Measurements from ENCODE around the gene UBE2G1. TPM values are rescaled to one million over a fixed set of nuclear protein-coding genes. Genes with fewer than 3 reads are reported as not detected.

Gene UBE2G1
- total and polyA plus RNA-seq, 4 experiments from 2014 or later: 56.9 to 69.4 (median 62.0) TPM

GRCh38 chr17:4241535-4241934 lies 124.9 kb downstream of the UBE2G1 start:
- Mint-ChIP-seq H3K9me3 (no peaks in the 10 kb centered on the region), H3K4me1 (peaks cover 4 to 21% (median 14%) of the 10 kb centered on the region in 4 donors), H3K36me3 (peaks cover 20 to 35% of the 10 kb centered on the region in 2 donors), H3K27ac (no peak overlapping the region), H3K27me3 (no peaks in the 10 kb centered on the region), H3K4me3 (no peak overlapping the region)
- POLR2A ChIA-PET (ENCODE audit: partially characterized antibody): interaction anchor here (0.9 kb wide), 1 partner anchor 120 kb away, joined by 3 read pairs; no protein-coding TSS in a partner anchor
- Histone ChIP-seq H3K27ac (ENCODE audit: low read depth, low read length) (no peak overlapping the region), H3K4me3 (ENCODE audit: low read length in 2 of 2) (no peak overlapping the region), H3K4me1 (ENCODE audit: insufficient read depth, low read length) (peaks cover under 1% of the 10 kb centered on the region), H3K36me3 (ENCODE audit: insufficient read depth, low read length) (peaks cover 31% of the 10 kb centered on the region), H3K9me3 (ENCODE audit: control insufficient read depth in 1 of 2, low read length in 2 of 2) (no peaks in the 10 kb centered on the region), H3K27me3 (ENCODE audit: insufficient read depth, low read length) (no peaks in the 10 kb centered on the region)
- CTCF ChIA-PET (ENCODE audit: partially characterized antibody): interaction anchor here (1.0 to 4.0 kb wide), 4 partner anchors 8 to 26 kb away, joined by 3 to 16 read pairs (median 4); no protein-coding TSS in a partner anchor
- DNase-seq: no peak
- intact Hi-C loops (cut with micrococcal nuclease): no loop called here

GRCh38 chr17:4236456-4236855 lies 130.0 kb downstream of the UBE2G1 start:
- Histone ChIP-seq H3K4me1 (ENCODE audit: insufficient read depth, low read length) (peaks cover 21% of the 10 kb centered on the region), H3K4me3 (ENCODE audit: low read length in 2 of 2) (no peak overlapping the region), H3K9me3 (ENCODE audit: control insufficient read depth in 1 of 2, low read length in 2 of 2) (no peaks in the 10 kb centered on the region), H3K27me3 (ENCODE audit: insufficient read depth, low read length) (no peaks in the 10 kb centered on the region), H3K27ac (ENCODE audit: low read depth, low read length) (no peak overlapping the region), H3K36me3 (ENCODE audit: insufficient read depth, low read length) (peaks cover 31% of the 10 kb centered on the region)
- H3K9me3 Mint-ChIP-seq: no peaks in the 10 kb centered on the region
- ChIA-PET CTCF (ENCODE audit: partially characterized antibody) (no interaction called here), POLR2A (ENCODE audit: partially characterized antibody) (no interaction called here)
- peaks cover 31 to 48% of the 10 kb centered on the region in 2 donors for H3K36me3 Mint-ChIP-seq
- H3K4me3 Mint-ChIP-seq: no peak overlapping the region
- H3K27ac Mint-ChIP-seq: no peak overlapping the region
- peaks cover 14 to 31% (median 19%) of the 10 kb centered on the region in 4 donors for H3K4me1 Mint-ChIP-seq
- intact Hi-C loops (cut with micrococcal nuclease): no loop called here
- no peaks in the 10 kb centered on the region for H3K27me3 Mint-ChIP-seq
- no peak for DNase-seq

- peaks cover 23% of the 10 kb centered on the region for H3K36me3 ChIP-seq (ENCODE audit: insufficient read depth, low read length)
- peak overlapping the region in 1 of 7 donors; percentile 3 for H3K27ac Mint-ChIP-seq
- H3K9me3 Mint-ChIP-seq: no peaks in the 10 kb centered on the region
- ChIA-PET POLR2A (ENCODE audit: partially characterized antibody) (interaction anchor here (0.6 kb wide), 1 partner anchor 17 kb away, joined by 4 read pairs; no protein-coding TSS in a partner anchor), CTCF (ENCODE audit: partially characterized antibody) (interaction anchor here (2.0 kb wide), 1 partner anchor 11 kb away, joined by 4 read pairs; no protein-coding TSS in a partner anchor)
- H3K27me3 Mint-ChIP-seq: no peaks in the 10 kb centered on the region
- no peaks in the 10 kb centered on the region for H3K9me3 ChIP-seq (ENCODE audit: control insufficient read depth in 1 of 2, low read length in 2 of 2)
- H3K4me3 ChIP-seq (ENCODE audit: low read length in 2 of 2): no peak overlapping the region
- DNase-seq: no peak
- no peak overlapping the region for H3K27ac ChIP-seq (ENCODE audit: low read depth, low read length)
- peaks cover 21% of the 10 kb centered on the region for H3K4me1 ChIP-seq (ENCODE audit: insufficient read depth, low read length)
- H3K27me3 ChIP-seq (ENCODE audit: insufficient read depth, low read length): no peaks in the 10 kb centered on the region
- H3K4me3 Mint-ChIP-seq: no peak overlapping the region
- intact Hi-C loops (cut with micrococcal nuclease): no loop called here
- peaks cover 14 to 28% (median 18%) of the 10 kb centered on the region in 4 donors for H3K4me1 Mint-ChIP-seq
- peaks cover 33 to 48% of the 10 kb centered on the region in 2 donors for H3K36me3 Mint-ChIP-seq
Observed at GRCh38 chr17:4235372-4236279, 130.8 kb downstream of the UBE2G1 start.

- no peak overlapping the region for H3K4me3 Mint-ChIP-seq
- DNase-seq: no peak
- ChIA-PET CTCF (ENCODE audit: partially characterized antibody) (interaction anchor here (0.9 to 2.0 kb wide), 3 partner anchors 10 to 127 kb away, joined by 3 to 4 read pairs (median 3); no protein-coding TSS in a partner anchor), POLR2A (ENCODE audit: partially characterized antibody) (no interaction called here)
- peaks cover 40 to 49% of the 10 kb centered on the region in 2 donors for H3K36me3 Mint-ChIP-seq
- no peak overlapping the region for H3K27ac Mint-ChIP-seq
- Histone ChIP-seq H3K4me3 (ENCODE audit: low read length in 2 of 2) (no peak overlapping the region), H3K27ac (ENCODE audit: low read depth, low read length) (no peak overlapping the region), H3K27me3 (ENCODE audit: insufficient read depth, low read length) (no peaks in the 10 kb centered on the region), H3K36me3 (ENCODE audit: insufficient read depth, low read length) (peaks cover 25% of the 10 kb centered on the region), H3K9me3 (ENCODE audit: control insufficient read depth in 1 of 2, low read length in 2 of 2) (no peaks in the 10 kb centered on the region), H3K4me1 (ENCODE audit: insufficient read depth, low read length) (peaks cover 21% of the 10 kb centered on the region)
- intact Hi-C loops (cut with micrococcal nuclease): no loop called here
- H3K4me1 Mint-ChIP-seq: peaks cover 14 to 26% (median 17%) of the 10 kb centered on the region in 4 donors
- H3K9me3 Mint-ChIP-seq: no peaks in the 10 kb centered on the region
- H3K27me3 Mint-ChIP-seq: no peaks in the 10 kb centered on the region
Observed at GRCh38 chr17:4234401-4234800, 132.1 kb downstream of the UBE2G1 start.

GRCh38 chr17:4233668-4234258 lies 132.7 kb downstream of the UBE2G1 start:
- Histone ChIP-seq H3K4me1 (ENCODE audit: insufficient read depth, low read length) (peaks cover 21% of the 10 kb centered on the region), H3K27me3 (ENCODE audit: insufficient read depth, low read length) (no peaks in the 10 kb centered on the region), H3K9me3 (ENCODE audit: control insufficient read depth in 1 of 2, low read length in 2 of 2) (no peaks in the 10 kb centered on the region), H3K27ac (ENCODE audit: low read depth, low read length) (no peak overlapping the region), H3K4me3 (ENCODE audit: low read length in 2 of 2) (no peak overlapping the region), H3K36me3 (ENCODE audit: insufficient read depth, low read length) (peaks cover 20% of the 10 kb centered on the region)
- H3K27me3 Mint-ChIP-seq: no peaks in the 10 kb centered on the region
- intact Hi-C loops (cut with micrococcal nuclease): no loop called here
- peaks cover 40 to 47% of the 10 kb centered on the region in 2 donors for H3K36me3 Mint-ChIP-seq
- ChIA-PET POLR2A (ENCODE audit: partially characterized antibody) (no interaction called here), CTCF (ENCODE audit: partially characterized antibody) (interaction anchor here (1.1 to 2.0 kb wide), 2 partner anchors 9 to 127 kb away, joined by 3 to 4 read pairs; no protein-coding TSS in a partner anchor)
- peak overlapping the region in 1 of 8 donors; percentile 53 for H3K4me3 Mint-ChIP-seq
- peak overlapping the region in 4 of 7 donors; percentile 6 to 70 (median 64) for H3K27ac Mint-ChIP-seq
- no peak for DNase-seq
- H3K9me3 Mint-ChIP-seq: no peaks in the 10 kb centered on the region
- peaks cover 14 to 26% (median 17%) of the 10 kb centered on the region in 4 donors for H3K4me1 Mint-ChIP-seq

GRCh38 chr17:4232168-4232813 lies 134.2 kb downstream of the UBE2G1 start:
- POLR2A ChIA-PET (ENCODE audit: partially characterized antibody): no interaction called here
- peaks cover 21% of the 10 kb centered on the region for H3K4me1 ChIP-seq (ENCODE audit: insufficient read depth, low read length)
- Mint-ChIP-seq H3K27ac (peak overlapping the region in 6 of 7 donors; percentile 20 to 85 (median 72)), H3K27me3 (no peaks in the 10 kb centered on the region), H3K4me3 (peak overlapping the region in 6 of 8 donors; percentile 0 to 76 (median 34)), H3K36me3 (peaks cover 42 to 48% of the 10 kb centered on the region in 2 donors), H3K9me3 (no peaks in the 10 kb centered on the region), H3K4me1 (peaks cover 18 to 26% (median 22%) of the 10 kb centered on the region in 4 donors)
- CTCF ChIA-PET (ENCODE audit: partially characterized antibody): interaction anchor here (1.0 kb wide), 1 partner anchor 17 kb away, joined by 3 read pairs; no protein-coding TSS in a partner anchor
- DNase-seq: peak in 4 of 5 donors; percentile 11 to 32 (median 32)
- H3K27ac ChIP-seq (ENCODE audit: low read depth, low read length): no peak overlapping the region
- H3K4me3 ChIP-seq (ENCODE audit: low read length in 2 of 2): no peak overlapping the region
- H3K27me3 ChIP-seq (ENCODE audit: insufficient read depth, low read length): no peaks in the 10 kb centered on the region
- intact Hi-C loops (cut with micrococcal nuclease): no loop called here
- no peaks in the 10 kb centered on the region for H3K9me3 ChIP-seq (ENCODE audit: control insufficient read depth in 1 of 2, low read length in 2 of 2)
- H3K36me3 ChIP-seq (ENCODE audit: insufficient read depth, low read length): peaks cover 20% of the 10 kb centered on the region

All from CD4-positive, alpha-beta memory T cell (primary cell).